Testis (tissue), 2 donors: ENCODE measurements around the gene TMEM14B.

Experiments used
- POLR2A ChIP-seq: fragments of 450-650 bp; IDR thresholded peaks from one replicate; pipeline ENCODE4 v1.6.1; 2017; ENCODE audit warnings: antibody characterized with exemption, mild to moderate bottlenecking, moderate library complexity
- TF ChIP-seq, protein P1 (sequence below), 3 experiments: fragments of 450-650 bp in 2 of 3; fragments of 200-600 bp in 1 of 3; sonication (generic) in 1 of 3; IDR thresholded peaks; one replicate each; pipeline ENCODE4 v1.5.1; 2016 to 2019; ENCODE audit warnings: antibody characterized with exemption in 3 of 3, mild to moderate bottlenecking in 2 of 3, moderate library complexity in 1 of 3

DNA sequence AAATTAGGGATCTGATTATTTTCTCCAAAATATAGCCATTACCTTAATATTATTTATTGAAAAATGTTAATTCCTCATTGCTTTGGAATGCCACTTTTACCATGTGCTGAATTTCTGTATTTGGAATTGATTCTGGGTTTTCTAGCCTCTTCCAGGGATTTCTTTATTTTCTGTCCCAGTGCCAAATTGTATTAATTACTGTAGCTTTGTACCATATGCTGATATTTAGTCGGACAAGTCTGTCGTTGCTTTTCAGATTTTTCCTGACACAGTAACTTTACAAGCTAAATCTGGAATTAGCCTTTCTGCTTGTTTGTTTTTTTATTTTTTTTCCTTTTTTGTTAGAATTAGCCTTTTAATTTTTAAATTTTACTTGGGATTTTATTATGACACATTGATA is 10.9 kb upstream of the TMEM14B start:
- TF ChIP-seq, protein P1, sequence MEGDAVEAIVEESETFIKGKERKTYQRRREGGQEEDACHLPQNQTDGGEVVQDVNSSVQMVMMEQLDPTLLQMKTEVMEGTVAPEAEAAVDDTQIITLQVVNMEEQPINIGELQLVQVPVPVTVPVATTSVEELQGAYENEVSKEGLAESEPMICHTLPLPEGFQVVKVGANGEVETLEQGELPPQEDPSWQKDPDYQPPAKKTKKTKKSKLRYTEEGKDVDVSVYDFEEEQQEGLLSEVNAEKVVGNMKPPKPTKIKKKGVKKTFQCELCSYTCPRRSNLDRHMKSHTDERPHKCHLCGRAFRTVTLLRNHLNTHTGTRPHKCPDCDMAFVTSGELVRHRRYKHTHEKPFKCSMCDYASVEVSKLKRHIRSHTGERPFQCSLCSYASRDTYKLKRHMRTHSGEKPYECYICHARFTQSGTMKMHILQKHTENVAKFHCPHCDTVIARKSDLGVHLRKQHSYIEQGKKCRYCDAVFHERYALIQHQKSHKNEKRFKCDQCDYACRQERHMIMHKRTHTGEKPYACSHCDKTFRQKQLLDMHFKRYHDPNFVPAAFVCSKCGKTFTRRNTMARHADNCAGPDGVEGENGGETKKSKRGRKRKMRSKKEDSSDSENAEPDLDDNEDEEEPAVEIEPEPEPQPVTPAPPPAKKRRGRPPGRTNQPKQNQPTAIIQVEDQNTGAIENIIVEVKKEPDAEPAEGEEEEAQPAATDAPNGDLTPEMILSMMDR (IDR thresholded peaks at IDR 0.05), result no peak
- no peak for TF ChIP-seq POLR2A
